HEK293 (cell line): ENCODE results near the gene MPO.

Experiments
- CTCF ChIA-PET: fragments of 350-600 bp; formaldehyde crosslinking; extraction: SDS; loops from one replicate; lab custom pipeline; 2021; ENCODE audit warnings: antibody characterized with exemption; lab: Yijun Ruan, JAX
- POLR2A ChIA-PET: fragments of 300-600 bp; formaldehyde crosslinking; extraction: SDS; loops from one replicate; lab custom pipeline; 2020; ENCODE audit warnings: antibody characterized with exemption, inconsistent platforms; lab: Yijun Ruan, JAX
- H3K27ac ChIP-seq: fragments of 200-500 bp; sonication (Bioruptor generic); 2 replicates; pipeline ENCODE4 v1.5.1; 2014; ENCODE audit warnings: low read depth, low read length, control low read depth, inconsistent platforms; ENCODE audit errors: extremely low read depth
- H3K36me3 ChIP-seq, 2 experiments: fragments of 200-500 bp in 1 of 2; sonication (Bioruptor generic) in 1 of 2; 1 replicate in 1 of 2; 2 replicates in 1 of 2; pipeline ENCODE4 v1.5.1; 2014 to 2017; ENCODE audit warnings: inconsistent platforms in 2 of 2, low read length in 2 of 2; ENCODE audit not compliant: control insufficient read depth in 2 of 2, insufficient read depth in 1 of 2
- H3K4me1 ChIP-seq: fragments of 200-500 bp; sonication (Bioruptor generic); 2 replicates; pipeline ENCODE4 v1.5.1; 2014; ENCODE audit warnings: mild to moderate bottlenecking, low read length, inconsistent platforms; ENCODE audit not compliant: control insufficient read depth, insufficient read depth
- H3K4me3 ChIP-seq: 2 replicates; pipeline ENCODE4 v1.5.1; 2011; ENCODE audit warnings: low read depth, mild to moderate bottlenecking, control low read depth, low read length, moderate library complexity
- H3K9me3 ChIP-seq: fragments of 200-500 bp; sonication (Bioruptor generic); 2 replicates; pipeline ENCODE4 v1.5.1; 2014; ENCODE audit warnings: low read depth, low read length, inconsistent platforms; ENCODE audit not compliant: control insufficient read depth, insufficient read depth
- EGR2 ChIP-seq: fragments of 450-650 bp; formaldehyde crosslinking; IDR thresholded peaks from 2 replicates; pipeline ENCODE4 v1.5.1; 2016; ENCODE audit warnings: low read depth, missing biosample characterization, missing genetic modification characterization
- HIC1 ChIP-seq: fragments of 450-650 bp; formaldehyde crosslinking; IDR thresholded peaks from 2 replicates; pipeline ENCODE4 v1.5.1; 2016; ENCODE audit warnings: missing biosample characterization, missing genetic modification characterization
- PRDM1 ChIP-seq: fragments of 450-650 bp; formaldehyde crosslinking; IDR thresholded peaks from 2 replicates; pipeline ENCODE4; 2016; ENCODE audit warnings: missing biosample characterization, missing genetic modification characterization
- PRDM10 ChIP-seq: fragments of 450-650 bp; formaldehyde crosslinking; IDR thresholded peaks from 2 replicates; pipeline ENCODE4 v1.5.1; 2016; ENCODE audit warnings: missing biosample characterization, missing genetic modification characterization
- SALL2 ChIP-seq: fragments of 450-650 bp; formaldehyde crosslinking; IDR thresholded peaks from 2 replicates; pipeline ENCODE4 v1.5.0; 2017; ENCODE audit warnings: missing biosample characterization, mild to moderate bottlenecking, missing genetic modification characterization, borderline replicate concordance
- ZBTB8A ChIP-seq: fragments of 450-650 bp; formaldehyde crosslinking; IDR thresholded peaks from 2 replicates; pipeline ENCODE4 v1.5.1; 2016; ENCODE audit warnings: missing biosample characterization, missing genetic modification characterization
- ZIC2 ChIP-seq: fragments of 450-650 bp; formaldehyde crosslinking; IDR thresholded peaks from 2 replicates; pipeline ENCODE4 v1.5.1; 2016; ENCODE audit warnings: missing biosample characterization, missing genetic modification characterization
- ZNF112 ChIP-seq: fragments of 450-650 bp; formaldehyde crosslinking; IDR thresholded peaks from 2 replicates; pipeline ENCODE4 v1.5.0; 2017; ENCODE audit warnings: missing biosample characterization, missing genetic modification characterization
- ZNF121 ChIP-seq: fragments of 450-650 bp; formaldehyde crosslinking; IDR thresholded peaks from 2 replicates; pipeline ENCODE4 v1.5.1; 2016; ENCODE audit warnings: missing biosample characterization, missing genetic modification characterization
- ZNF138 ChIP-seq: fragments of 450-650 bp; formaldehyde crosslinking; IDR thresholded peaks from 2 replicates; pipeline ENCODE4 v1.5.1; 2016; ENCODE audit warnings: missing biosample characterization, missing genetic modification characterization, borderline replicate concordance
- ZNF16 ChIP-seq: fragments of 450-650 bp; formaldehyde crosslinking; IDR thresholded peaks from 2 replicates; pipeline ENCODE4 v1.5.1; 2016; ENCODE audit warnings: low read depth, missing biosample characterization, missing genetic modification characterization
- ZNF2 ChIP-seq: fragments of 450-650 bp; formaldehyde crosslinking; IDR thresholded peaks from 2 replicates; pipeline ENCODE4 v1.5.1; 2016; ENCODE audit warnings: missing biosample characterization, missing genetic modification characterization
- ZNF280D ChIP-seq: fragments of 450-650 bp; formaldehyde crosslinking; IDR thresholded peaks from 2 replicates; pipeline ENCODE4 v1.5.1; 2016; ENCODE audit warnings: missing biosample characterization, missing genetic modification characterization
- ZNF354C ChIP-seq: fragments of 450-650 bp; formaldehyde crosslinking; IDR thresholded peaks from 2 replicates; pipeline ENCODE4 v1.5.1; 2016; ENCODE audit warnings: missing biosample characterization, missing genetic modification characterization, low read depth, borderline replicate concordance
- ZNF561 ChIP-seq: fragments of 450-650 bp; IDR thresholded peaks from 2 replicates; pipeline ENCODE4 v1.5.1; 2018; ENCODE audit warnings: missing biosample characterization, missing genetic modification characterization, borderline replicate concordance

MPO gene

GRCh38 chr17:58272367-58273280 lies 8.1 kb downstream of the MPO start:
- H3K4me1 ChIP-seq = no peaks in the 10 kb centered on the region
- CTCF ChIA-PET = interaction anchor here (0.6 kb wide), 2 partner anchors 78 to 79 kb away, joined by 3 to 4 read pairs; partner anchors contain the start of gene SUPT4H1
- no peak overlapping the region for H3K4me3 ChIP-seq
- H3K9me3 ChIP-seq = no peaks in the 10 kb centered on the region
- no peaks in the 10 kb centered on the region for H3K36me3 ChIP-seq
- TF ChIP-seq SALL2 = no peak
- H3K27ac ChIP-seq = no peak overlapping the region
- POLR2A ChIA-PET = no interaction called here

GRCh38 chr17:58271216-58271931 lies 9.4 kb downstream of the MPO start:
- Histone ChIP-seq H3K4me1 (no peaks in the 10 kb centered on the region), H3K9me3 (no peaks in the 10 kb centered on the region), H3K36me3 (no peaks in the 10 kb centered on the region), H3K27ac (no peak overlapping the region), H3K4me3 (no peak overlapping the region)
- no peak for TF ChIP-seq ZIC2 (tag by site-specific recombination)
- no peak for TF ChIP-seq ZBTB8A
- TF ChIP-seq ZNF121 = no peak
- TF ChIP-seq EGR2 (tag by site-specific recombination) = no peak
- TF ChIP-seq HIC1 (tag by site-specific recombination) = no peak
- TF ChIP-seq ZNF280D (tag by site-specific recombination) = no peak
- no peak for TF ChIP-seq PRDM1
- ChIA-PET POLR2A (no interaction called here), CTCF (interaction anchor here (0.6 to 1.1 kb wide), 2 partner anchors 23 to 252 kb away, joined by 3 read pairs; no protein-coding TSS in a partner anchor)

GRCh38 chr17:58270476-58271215 lies 10.1 kb downstream of the MPO start:
- CTCF ChIA-PET = interaction anchor here (0.6 kb wide), 1 partner anchor 251 kb away, joined by 3 read pairs; no protein-coding TSS in a partner anchor
- POLR2A ChIA-PET = no interaction called here
- Histone ChIP-seq H3K4me1 (no peaks in the 10 kb centered on the region), H3K27ac (no peak overlapping the region), H3K36me3 (no peaks in the 10 kb centered on the region), H3K4me3 (no peak overlapping the region), H3K9me3 (no peaks in the 10 kb centered on the region)
- TF ChIP-seq ZNF138 (tag by site-specific recombination) (no peak), ZNF112 (tag by site-specific recombination) (no peak), ZNF280D (tag by site-specific recombination) (no peak), ZNF2 (tag by site-specific recombination) (no peak), PRDM10 (tag by site-specific recombination) (no peak), ZNF354C (no peak), ZNF561 (no peak), ZNF16 (tag by site-specific recombination) (no peak)
